GM18868 (cell line): ENCODE results near the gene EFNA3.

ENCODE experiments used
- ATAC-seq: cut with Tn5 transposase; IDR thresholded peaks from one replicate; pipeline ENCODE4 v1.9.1; 2021; ENCODE audit warnings: mild to moderate bottlenecking, moderate library complexity; ENCODE audit not compliant: unreplicated experiment

EFNA3 gene

GRCh38 chr1:155130272-155131006 lies 51.8 kb downstream of the EFNA3 start:
- ATAC-seq, result no peak

DNA sequence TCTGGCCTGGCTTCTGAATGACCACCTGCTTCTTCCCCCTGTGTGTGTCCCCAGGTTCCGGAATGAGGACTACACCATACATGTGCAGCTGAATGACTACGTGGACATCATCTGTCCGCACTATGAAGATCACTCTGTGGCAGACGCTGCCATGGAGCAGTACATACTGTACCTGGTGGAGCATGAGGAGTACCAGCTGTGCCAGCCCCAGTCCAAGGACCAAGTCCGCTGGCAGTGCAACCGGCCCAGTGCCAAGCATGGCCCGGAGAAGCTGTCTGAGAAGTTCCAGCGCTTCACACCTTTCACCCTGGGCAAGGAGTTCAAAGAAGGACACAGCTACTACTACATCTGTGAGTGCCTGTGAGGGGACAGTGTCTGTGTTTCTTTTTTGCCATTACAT lies 52.6 kb downstream of the EFNA3 start:
- no peak for ATAC-seq

- no peak for ATAC-seq
Measured at GRCh38 chr1:155131856-155132255, 53.2 kb downstream of the EFNA3 start.

DNA sequence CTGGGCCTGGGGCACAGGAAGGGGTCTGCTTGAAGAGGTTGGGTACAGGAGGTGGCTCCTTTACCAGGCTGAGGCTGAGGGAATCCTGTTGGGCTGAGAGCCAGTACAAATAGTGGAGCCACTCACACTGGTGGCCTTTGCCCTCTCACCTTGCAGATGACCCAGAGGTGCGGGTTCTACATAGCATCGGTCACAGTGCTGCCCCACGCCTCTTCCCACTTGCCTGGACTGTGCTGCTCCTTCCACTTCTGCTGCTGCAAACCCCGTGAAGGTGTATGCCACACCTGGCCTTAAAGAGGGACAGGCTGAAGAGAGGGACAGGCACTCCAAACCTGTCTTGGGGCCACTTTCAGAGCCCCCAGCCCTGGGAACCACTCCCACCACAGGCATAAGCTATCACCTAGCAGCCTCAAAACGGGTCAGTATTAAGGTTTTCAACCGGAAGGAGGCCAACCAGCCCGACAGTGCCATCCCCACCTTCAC lies 55.2 kb downstream of the EFNA3 start:
- no peak for ATAC-seq

DNA sequence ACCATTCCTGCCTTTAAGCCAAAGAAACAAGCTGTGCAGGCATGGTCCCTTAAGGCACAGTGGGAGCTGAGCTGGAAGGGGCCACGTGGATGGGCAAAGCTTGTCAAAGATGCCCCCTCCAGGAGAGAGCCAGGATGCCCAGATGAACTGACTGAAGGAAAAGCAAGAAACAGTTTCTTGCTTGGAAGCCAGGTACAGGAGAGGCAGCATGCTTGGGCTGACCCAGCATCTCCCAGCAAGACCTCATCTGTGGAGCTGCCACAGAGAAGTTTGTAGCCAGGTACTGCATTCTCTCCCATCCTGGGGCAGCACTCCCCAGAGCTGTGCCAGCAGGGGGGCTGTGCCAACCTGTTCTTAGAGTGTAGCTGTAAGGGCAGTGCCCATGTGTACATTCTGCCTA lies 55.7 kb downstream of the EFNA3 start:
- no peak for ATAC-seq

GRCh38 chr1:155134880-155135414 lies 56.3 kb downstream of the EFNA3 start:
- ATAC-seq, result no peak

- ATAC-seq, result peak; percentile 75
Measured at GRCh38 chr1:155135415-155136028, 56.9 kb downstream of the EFNA3 start, which contains the start of gene SLC50A1. SLC50A1 (plus strand) TSS chr1:155135852; CDS start chr1:155135912, 60 bp downstream.

GRCh38 chr1:155136748-155137147 lies 58.1 kb downstream of the EFNA3 start:
- ATAC-seq, result no peak
